ENCODE measurements around the gene BID.

DNA sequence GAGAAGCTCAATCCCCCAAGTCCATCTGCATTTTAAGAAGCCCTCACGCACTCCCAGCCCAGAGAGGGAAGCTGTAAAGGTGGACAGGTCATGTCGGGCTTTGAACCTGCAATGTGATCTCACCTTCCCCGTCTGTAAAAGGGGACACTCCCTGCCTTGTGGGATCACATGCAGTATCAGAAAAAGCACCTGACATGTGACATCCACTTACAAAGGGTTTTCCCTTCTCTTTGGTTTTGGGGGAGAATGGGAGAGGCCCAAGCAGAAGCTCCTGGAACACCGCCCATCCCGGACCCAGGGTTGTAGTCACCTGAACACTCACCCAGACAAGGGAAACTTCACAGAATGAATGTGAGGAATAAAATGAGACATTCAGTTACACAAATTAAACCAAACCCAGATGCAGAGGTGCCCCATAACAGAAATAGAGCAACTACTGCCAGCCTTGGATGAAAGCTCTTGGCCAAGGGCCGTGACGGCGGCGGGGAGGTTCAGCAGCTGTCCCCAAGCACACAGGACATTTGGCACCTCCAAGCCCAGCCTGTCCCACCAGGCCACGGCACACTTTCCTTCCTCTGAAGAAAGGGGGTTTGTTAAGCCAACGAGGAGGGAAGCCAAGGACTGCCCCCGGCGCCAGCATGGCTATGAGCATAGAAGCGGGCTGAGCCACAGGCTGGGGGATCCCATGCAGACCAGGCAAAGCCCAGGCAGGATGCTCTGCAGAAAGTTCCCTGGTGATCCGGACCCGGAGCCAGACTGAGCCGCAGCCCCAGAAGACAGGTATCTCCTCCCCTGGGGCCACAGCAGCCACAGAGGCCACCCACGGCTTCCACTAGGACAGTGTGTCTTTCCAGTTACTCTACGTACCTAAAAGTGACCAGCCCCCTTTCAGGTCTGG lies 3.8 kb downstream of the BID start:
- no peak for TF ChIP-seq POLR2AphosphoS5 (IDR thresholded peaks at IDR 0.05; ENCODE audit: low read depth, low read length)
- no peak for TF ChIP-seq SIN3A (IDR thresholded peaks at IDR 0.05; ENCODE audit: borderline replicate concordance, insufficient read depth, low read length)
- TF ChIP-seq TAF1 (IDR thresholded peaks at IDR 0.05; ENCODE audit: borderline replicate concordance, insufficient read depth, low read length) = no peak
- no peak for TF ChIP-seq FOXP2 (optimal IDR thresholded peaks at IDR 0.05; ENCODE audit: borderline replicate concordance, extremely low read depth, extremely low read length, insufficient read depth)
- TF ChIP-seq, protein P1, sequence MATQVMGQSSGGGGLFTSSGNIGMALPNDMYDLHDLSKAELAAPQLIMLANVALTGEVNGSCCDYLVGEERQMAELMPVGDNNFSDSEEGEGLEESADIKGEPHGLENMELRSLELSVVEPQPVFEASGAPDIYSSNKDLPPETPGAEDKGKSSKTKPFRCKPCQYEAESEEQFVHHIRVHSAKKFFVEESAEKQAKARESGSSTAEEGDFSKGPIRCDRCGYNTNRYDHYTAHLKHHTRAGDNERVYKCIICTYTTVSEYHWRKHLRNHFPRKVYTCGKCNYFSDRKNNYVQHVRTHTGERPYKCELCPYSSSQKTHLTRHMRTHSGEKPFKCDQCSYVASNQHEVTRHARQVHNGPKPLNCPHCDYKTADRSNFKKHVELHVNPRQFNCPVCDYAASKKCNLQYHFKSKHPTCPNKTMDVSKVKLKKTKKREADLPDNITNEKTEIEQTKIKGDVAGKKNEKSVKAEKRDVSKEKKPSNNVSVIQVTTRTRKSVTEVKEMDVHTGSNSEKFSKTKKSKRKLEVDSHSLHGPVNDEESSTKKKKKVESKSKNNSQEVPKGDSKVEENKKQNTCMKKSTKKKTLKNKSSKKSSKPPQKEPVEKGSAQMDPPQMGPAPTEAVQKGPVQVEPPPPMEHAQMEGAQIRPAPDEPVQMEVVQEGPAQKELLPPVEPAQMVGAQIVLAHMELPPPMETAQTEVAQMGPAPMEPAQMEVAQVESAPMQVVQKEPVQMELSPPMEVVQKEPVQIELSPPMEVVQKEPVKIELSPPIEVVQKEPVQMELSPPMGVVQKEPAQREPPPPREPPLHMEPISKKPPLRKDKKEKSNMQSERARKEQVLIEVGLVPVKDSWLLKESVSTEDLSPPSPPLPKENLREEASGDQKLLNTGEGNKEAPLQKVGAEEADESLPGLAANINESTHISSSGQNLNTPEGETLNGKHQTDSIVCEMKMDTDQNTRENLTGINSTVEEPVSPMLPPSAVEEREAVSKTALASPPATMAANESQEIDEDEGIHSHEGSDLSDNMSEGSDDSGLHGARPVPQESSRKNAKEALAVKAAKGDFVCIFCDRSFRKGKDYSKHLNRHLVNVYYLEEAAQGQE (IDR thresholded peaks at IDR 0.05; ENCODE audit: insufficient read depth in 1 of 2, low read depth in 2 of 2, low read length in 2 of 2) = no peak
